ENCODE results near the gene CD164L2. TPM values are rescaled to one million over a fixed set of nuclear protein-coding genes. Genes with fewer than 3 reads are reported as not detected.

The CD164L2 gene
- total RNA-seq, 1 donor from 2014 or later, result not detected

- H3K4me3 Mint-ChIP-seq, result no peak overlapping the region
- DNase-seq (ENCODE audit: low read depth, low spot score), result no peak
- TF ChIP-seq, protein P1, sequence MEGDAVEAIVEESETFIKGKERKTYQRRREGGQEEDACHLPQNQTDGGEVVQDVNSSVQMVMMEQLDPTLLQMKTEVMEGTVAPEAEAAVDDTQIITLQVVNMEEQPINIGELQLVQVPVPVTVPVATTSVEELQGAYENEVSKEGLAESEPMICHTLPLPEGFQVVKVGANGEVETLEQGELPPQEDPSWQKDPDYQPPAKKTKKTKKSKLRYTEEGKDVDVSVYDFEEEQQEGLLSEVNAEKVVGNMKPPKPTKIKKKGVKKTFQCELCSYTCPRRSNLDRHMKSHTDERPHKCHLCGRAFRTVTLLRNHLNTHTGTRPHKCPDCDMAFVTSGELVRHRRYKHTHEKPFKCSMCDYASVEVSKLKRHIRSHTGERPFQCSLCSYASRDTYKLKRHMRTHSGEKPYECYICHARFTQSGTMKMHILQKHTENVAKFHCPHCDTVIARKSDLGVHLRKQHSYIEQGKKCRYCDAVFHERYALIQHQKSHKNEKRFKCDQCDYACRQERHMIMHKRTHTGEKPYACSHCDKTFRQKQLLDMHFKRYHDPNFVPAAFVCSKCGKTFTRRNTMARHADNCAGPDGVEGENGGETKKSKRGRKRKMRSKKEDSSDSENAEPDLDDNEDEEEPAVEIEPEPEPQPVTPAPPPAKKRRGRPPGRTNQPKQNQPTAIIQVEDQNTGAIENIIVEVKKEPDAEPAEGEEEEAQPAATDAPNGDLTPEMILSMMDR (conservative IDR thresholded peaks at IDR 0.05), result peak; percentile 50
- H3K9me3 Mint-ChIP-seq, result no peaks in the 10 kb centered on the region
- no peaks in the 10 kb centered on the region for H3K36me3 Mint-ChIP-seq (ENCODE audit: low read depth)
- H3K27me3 Mint-ChIP-seq (ENCODE audit: low read depth), result no peaks in the 10 kb centered on the region
- no peaks in the 10 kb centered on the region for H3K4me1 Mint-ChIP-seq
- no peak overlapping the region for H3K27ac Mint-ChIP-seq (ENCODE audit: unreplicated experiment)
Measured at GRCh38 chr1:27372808-27373690, 10.1 kb downstream of the CD164L2 start.

DNA sequence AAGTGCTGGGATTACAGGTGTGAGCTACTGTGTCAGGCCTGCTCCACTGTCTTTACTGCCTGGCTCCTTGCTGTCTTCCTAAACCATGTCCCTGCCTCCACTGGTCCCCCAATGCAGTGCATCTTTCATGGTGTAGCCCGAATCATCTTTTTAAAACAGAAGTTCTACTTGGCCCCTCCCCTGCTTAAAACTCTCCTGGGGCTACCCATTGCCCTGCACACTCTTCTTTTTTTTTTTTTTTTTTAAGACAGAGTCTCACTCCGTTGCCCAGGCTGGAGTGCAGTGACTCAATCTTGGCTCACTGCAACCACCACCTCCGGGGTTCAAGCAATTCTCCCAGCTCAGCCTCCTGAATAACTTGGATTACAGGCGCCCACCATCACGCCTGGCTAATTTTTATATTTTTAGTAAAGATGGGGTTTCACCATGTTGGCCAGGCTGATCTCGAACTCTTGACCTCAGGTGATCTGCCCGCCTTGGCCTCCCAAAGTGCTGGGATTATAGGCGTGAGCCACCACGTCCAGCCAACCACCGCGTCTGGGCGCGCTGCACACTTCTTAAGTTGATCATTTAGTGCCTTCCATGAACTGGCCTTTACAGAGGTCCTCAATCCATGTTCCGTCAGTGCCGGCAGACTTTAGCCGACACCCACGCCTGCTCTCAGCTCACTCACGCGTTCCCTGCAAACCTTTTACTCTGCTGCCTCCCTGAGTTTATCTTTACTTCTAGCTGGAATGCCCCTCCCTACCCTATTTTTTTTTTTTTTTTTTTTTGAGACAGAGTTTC is 10.9 kb downstream of the CD164L2 start:
- DNase-seq (ENCODE audit: low read depth, low spot score), result no peak
- Mint-ChIP-seq H3K4me1 (peaks cover 5% of the 10 kb centered on the region), H3K27me3 (ENCODE audit: low read depth) (no peaks in the 10 kb centered on the region), H3K27ac (ENCODE audit: unreplicated experiment) (no peak overlapping the region), H3K36me3 (ENCODE audit: low read depth) (no peaks in the 10 kb centered on the region), H3K9me3 (no peaks in the 10 kb centered on the region), H3K4me3 (no peak overlapping the region)
- TF ChIP-seq, protein P1 (conservative IDR thresholded peaks at IDR 0.05), result no peak

- TF ChIP-seq, protein P1 (conservative IDR thresholded peaks at IDR 0.05), result peak; percentile 18
- peaks cover 29% of the 10 kb centered on the region for H3K4me1 Mint-ChIP-seq
- H3K9me3 Mint-ChIP-seq, result no peaks in the 10 kb centered on the region
- no peak overlapping the region for H3K27ac Mint-ChIP-seq (ENCODE audit: unreplicated experiment)
- H3K36me3 Mint-ChIP-seq (ENCODE audit: low read depth), result no peaks in the 10 kb centered on the region
- peak overlapping the region; percentile 62 for H3K4me3 Mint-ChIP-seq
- no peaks in the 10 kb centered on the region for H3K27me3 Mint-ChIP-seq (ENCODE audit: low read depth)
- no peak for DNase-seq (ENCODE audit: low read depth, low spot score)
Measured at GRCh38 chr1:27368869-27369582, 14.1 kb downstream of the CD164L2 start.

DNA sequence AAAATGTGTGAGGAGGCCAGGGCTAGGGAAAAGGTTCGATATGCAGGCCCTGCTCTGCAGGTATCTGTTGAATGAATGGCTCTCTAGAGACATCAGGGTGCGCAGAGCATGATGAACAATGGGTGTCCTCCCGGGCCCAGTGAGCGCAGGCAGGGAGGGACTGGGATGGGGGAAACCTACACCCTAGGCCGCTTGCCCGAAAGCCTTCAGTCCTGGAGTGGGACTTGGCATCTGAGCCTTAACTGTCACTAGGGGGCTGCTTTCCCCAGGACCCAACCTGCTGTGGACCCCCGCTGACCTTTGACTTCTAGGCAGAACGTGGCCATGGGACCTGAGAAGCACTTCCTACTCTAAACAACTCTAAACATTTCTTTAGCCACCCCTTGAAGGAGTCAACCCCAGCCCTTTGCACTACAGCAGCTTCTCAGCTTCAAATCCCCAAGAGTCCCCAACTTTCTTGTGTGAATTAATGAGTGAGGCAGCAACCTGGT is 15.9 kb downstream of the CD164L2 start:
- no peaks in the 10 kb centered on the region for H3K27me3 Mint-ChIP-seq (ENCODE audit: low read depth)
- TF ChIP-seq, protein P1 (conservative IDR thresholded peaks at IDR 0.05), result no peak
- peaks cover 41% of the 10 kb centered on the region for H3K4me1 Mint-ChIP-seq
- H3K9me3 Mint-ChIP-seq, result no peaks in the 10 kb centered on the region
- H3K27ac Mint-ChIP-seq (ENCODE audit: unreplicated experiment), result no peak overlapping the region
- H3K36me3 Mint-ChIP-seq (ENCODE audit: low read depth), result no peaks in the 10 kb centered on the region
- DNase-seq (ENCODE audit: low read depth, low spot score), result no peak
- peak overlapping the region; percentile 84 for H3K4me3 Mint-ChIP-seq

Data from neural crest cell (in vitro differentiated cells).